Kidney (tissue), 14 donors: Measurements from ENCODE around the gene EMSY. TPM values are rescaled to one million over a fixed set of nuclear protein-coding genes. Genes with fewer than 3 reads are reported as not detected.

Experiments
- DNase-seq, 5 donors: peaks; one replicate each; pipeline ENCODE4 v3.0.0-alpha.2; 2013 to 2020
- FAIRE-seq: peaks from 2 replicates; lab custom pipeline; 2012; peaks lifted over from hg19 to GRCh38; lab: Jason Lieb, UNC
- H3K27ac ChIP-seq, 2 donors: one replicate each; pipeline ENCODE4 v1.7.0; 2013; ENCODE audit warnings: low read depth in 2 of 2, low read length in 2 of 2, inconsistent platforms in 1 of 2
- H3K27me3 ChIP-seq: one replicate; pipeline ENCODE4 v1.7.1; 2013; ENCODE audit warnings: low read length, inconsistent platforms; ENCODE audit not compliant: control insufficient read depth, insufficient read depth
- H3K36me3 ChIP-seq, 3 donors: one replicate each; pipeline versions ENCODE4 v1.7.0 to v1.7.1; 2013; ENCODE audit warnings: low read length in 3 of 3, control low read depth in 1 of 3, inconsistent platforms in 1 of 3; ENCODE audit not compliant: insufficient read depth in 3 of 3, control insufficient read depth in 2 of 3
- H3K4me1 ChIP-seq, 3 donors: one replicate each; pipeline versions ENCODE4 v1.7.0 to v1.7.1; 2013; ENCODE audit warnings: low read length in 3 of 3, inconsistent platforms in 1 of 3, low read depth in 1 of 3; ENCODE audit not compliant: control insufficient read depth in 2 of 3, insufficient read depth in 2 of 3
- H3K4me3 ChIP-seq, 3 donors: one replicate each; pipeline versions ENCODE4 v1.7.0 to v1.8.1; 2013; ENCODE audit warnings: low read length in 3 of 3, control low read depth in 1 of 3, inconsistent platforms in 1 of 3
- H3K9ac ChIP-seq, 3 donors: one replicate each; pipeline versions ENCODE4 v1.7.0 to v1.7.1; 2013; ENCODE audit warnings: low read length in 3 of 3, control low read depth in 1 of 3, inconsistent platforms in 1 of 3
- H3K9me3 ChIP-seq, 3 donors: one replicate each; pipeline versions ENCODE4 v1.7.0 to v1.7.1; 2013; ENCODE audit warnings: low read length in 3 of 3, control low read depth in 1 of 3, inconsistent platforms in 1 of 3; ENCODE audit not compliant: control insufficient read depth in 2 of 3, insufficient read depth in 1 of 3
- intact Hi-C: fragments of 100-400 bp; cut with DNase I; formaldehyde crosslinking; loops from one replicate; pipeline ENCODE4 v1.11.1; 2022
- polyA plus RNA-seq: library from polyadenylated mRNA; stranded (reverse); fragments of 350-450 nt; fragmentation: Illumina TruSeq; extraction: RNeasy Lipid Tissue Mini Kit (QIAGEN cat#74804); gene quantifications from one replicate; pipeline ENCODE4 v1.2.3, GENCODE V29; 2014; ENCODE audit warnings: low read depth, low replicate concordance; ENCODE audit not compliant: insufficient read depth
- total RNA-seq: library from RNA; stranded (reverse); fragmentation: NEBNext Ultra II Directional; extraction: Animal tissue kit (Norgen Biotek cat#: 25700); gene quantifications from one replicate; pipeline ENCODE4 v1.2.1, GENCODE V29; 2021
- TF ChIP-seq, protein P1 (sequence below): IDR thresholded peaks from 3 replicates; pipeline ENCODE4 v1.5.1; 2012; ENCODE audit warnings: mild to moderate bottlenecking, moderate library complexity, borderline replicate concordance; ENCODE audit not compliant: insufficient read depth; ENCODE audit errors: extremely low read depth
- donor health status: control.
- donor health status: control.
- donor health status: control.
- donor health status: control.
- donor health status: control.
- donor health status: DM: yes; HTN: yes; CAD: no.
- donor health status: Normal renal cell carcinoma (clear cell type).

EMSY gene
- total and polyA plus RNA-seq, 2 donors from 2014 or later: 7.5 to 22.2 TPM

GRCh38 chr11:76557466-76557865 is 112.6 kb downstream of the EMSY start:
- Histone ChIP-seq H3K4me1 (peaks cover 0 to 2% (median 0%) of the 10 kb centered on the region in 3 donors), H3K4me3 (no peak overlapping the region), H3K36me3 (no peaks in the 10 kb centered on the region), H3K9me3 (no peaks in the 10 kb centered on the region), H3K9ac (no peak overlapping the region), H3K27ac (no peak overlapping the region), H3K27me3 (no peaks in the 10 kb centered on the region)
- TF ChIP-seq, protein P1, sequence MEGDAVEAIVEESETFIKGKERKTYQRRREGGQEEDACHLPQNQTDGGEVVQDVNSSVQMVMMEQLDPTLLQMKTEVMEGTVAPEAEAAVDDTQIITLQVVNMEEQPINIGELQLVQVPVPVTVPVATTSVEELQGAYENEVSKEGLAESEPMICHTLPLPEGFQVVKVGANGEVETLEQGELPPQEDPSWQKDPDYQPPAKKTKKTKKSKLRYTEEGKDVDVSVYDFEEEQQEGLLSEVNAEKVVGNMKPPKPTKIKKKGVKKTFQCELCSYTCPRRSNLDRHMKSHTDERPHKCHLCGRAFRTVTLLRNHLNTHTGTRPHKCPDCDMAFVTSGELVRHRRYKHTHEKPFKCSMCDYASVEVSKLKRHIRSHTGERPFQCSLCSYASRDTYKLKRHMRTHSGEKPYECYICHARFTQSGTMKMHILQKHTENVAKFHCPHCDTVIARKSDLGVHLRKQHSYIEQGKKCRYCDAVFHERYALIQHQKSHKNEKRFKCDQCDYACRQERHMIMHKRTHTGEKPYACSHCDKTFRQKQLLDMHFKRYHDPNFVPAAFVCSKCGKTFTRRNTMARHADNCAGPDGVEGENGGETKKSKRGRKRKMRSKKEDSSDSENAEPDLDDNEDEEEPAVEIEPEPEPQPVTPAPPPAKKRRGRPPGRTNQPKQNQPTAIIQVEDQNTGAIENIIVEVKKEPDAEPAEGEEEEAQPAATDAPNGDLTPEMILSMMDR: no peak
- FAIRE-seq: no peak
- intact Hi-C loops: no loop called here
- DNase-seq: no peak

GRCh38 chr11:76558473-76558872 is 113.7 kb downstream of the EMSY start:
- Histone ChIP-seq H3K36me3 (no peaks in the 10 kb centered on the region), H3K4me3 (no peak overlapping the region), H3K27ac (no peak overlapping the region), H3K4me1 (peaks cover 0 to 2% (median 0%) of the 10 kb centered on the region in 3 donors), H3K27me3 (no peaks in the 10 kb centered on the region), H3K9me3 (peaks cover 0 to 2% (median 0%) of the 10 kb centered on the region in 3 donors), H3K9ac (no peak overlapping the region)
- TF ChIP-seq, protein P1: no peak
- FAIRE-seq: no peak
- no peak for DNase-seq
- intact Hi-C loops: no loop called here

DNA sequence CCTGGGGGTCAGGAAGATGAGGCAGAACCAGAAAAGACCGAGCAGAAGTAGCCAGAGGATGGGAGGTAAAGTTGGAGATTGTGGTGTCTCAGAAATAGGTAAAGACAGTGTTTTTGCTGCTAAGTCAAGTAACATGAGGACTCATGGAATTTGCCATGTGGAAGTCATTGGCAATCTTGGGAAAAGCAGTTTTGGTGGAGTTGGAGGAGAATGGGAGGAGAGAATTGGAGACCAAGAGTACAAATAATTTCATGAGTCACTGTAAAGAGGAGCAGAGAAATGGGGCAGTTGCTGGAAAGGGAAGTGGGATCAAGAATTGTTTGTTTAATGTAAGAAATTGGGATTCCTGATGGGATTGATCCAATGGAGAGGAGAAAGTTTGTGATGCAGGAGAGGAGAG is 114.1 kb downstream of the EMSY start:
- no peaks in the 10 kb centered on the region for H3K27me3 ChIP-seq
- FAIRE-seq (no peak), DNase-seq (no peak)
- H3K36me3 ChIP-seq: no peaks in the 10 kb centered on the region
- H3K27ac ChIP-seq: no peak overlapping the region
- H3K4me1 ChIP-seq: peaks cover 0 to 2% (median 0%) of the 10 kb centered on the region in 3 donors
- H3K4me3 ChIP-seq: no peak overlapping the region
- TF ChIP-seq, protein P1: no peak
- H3K9me3 ChIP-seq: peaks cover 0 to 2% (median 0%) of the 10 kb centered on the region in 3 donors
- no peak overlapping the region for H3K9ac ChIP-seq
- intact Hi-C loops: no loop called here

DNA sequence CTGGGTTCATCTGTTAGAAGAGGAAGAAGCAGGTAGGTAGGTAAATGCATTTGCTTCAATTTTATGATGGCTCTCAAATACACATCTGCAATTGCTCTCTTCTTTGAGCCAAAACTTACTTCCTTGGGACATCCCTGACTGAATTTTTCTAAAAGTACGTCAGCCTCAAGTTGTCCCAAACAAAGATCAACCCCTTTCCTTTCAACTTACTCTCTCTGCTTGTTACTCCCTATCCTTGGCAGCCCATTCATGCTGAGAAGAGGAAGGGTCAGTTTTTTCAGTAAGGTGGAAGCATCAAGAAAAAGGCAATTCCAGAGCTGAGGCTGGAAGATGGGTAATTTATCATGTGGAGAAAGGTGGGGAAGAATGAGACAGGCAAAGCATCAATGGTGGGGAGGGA is 114.5 kb downstream of the EMSY start:
- no peak overlapping the region for H3K4me3 ChIP-seq
- DNase-seq: no peak
- intact Hi-C loops: no loop called here

More for the DNA sequence above, 114.5 kb downstream of the EMSY start:
- Histone ChIP-seq H3K9ac (no peak overlapping the region), H3K36me3 (no peaks in the 10 kb centered on the region), H3K4me1 (peaks cover 0 to 2% (median 0%) of the 10 kb centered on the region in 3 donors), H3K27me3 (no peaks in the 10 kb centered on the region), H3K9me3 (peaks cover 0 to 2% (median 0%) of the 10 kb centered on the region in 3 donors), H3K27ac (no peak overlapping the region)
- FAIRE-seq: no peak
- TF ChIP-seq, protein P1: no peak
